Subcutaneous abdominal adipose tissue (tissue), 5 donors: ENCODE results near the gene PTH2R.
A peak's percentile ranks its signal among the peaks of the same experiment; 100 is the strongest.
"Not testable (repeated sequence)": the region's sequence is repeated elsewhere in the genome, so short reads cannot be mapped to it uniquely, and the experiment has no call there.

Experiments used
- H3K27ac ChIP-seq: one replicate; pipeline ENCODE4 v1.7.0; 2013; ENCODE audit warnings: low read depth, mild to moderate bottlenecking, inconsistent platforms, low read length, moderate library complexity
- H3K27me3 ChIP-seq, 5 donors: one replicate each; pipeline ENCODE4 v1.7.0; 2013; ENCODE audit warnings: low read length in 5 of 5, inconsistent platforms in 1 of 5; ENCODE audit not compliant: control insufficient read depth in 5 of 5, insufficient read depth in 4 of 5
- H3K36me3 ChIP-seq, 5 donors: one replicate each; pipeline ENCODE4 v1.7.0; 2013; ENCODE audit warnings: low read length in 5 of 5; ENCODE audit not compliant: control insufficient read depth in 5 of 5, insufficient read depth in 5 of 5
- H3K4me1 ChIP-seq, 5 donors: one replicate each; pipeline ENCODE4 v1.7.0; 2013; ENCODE audit warnings: low read length in 5 of 5, mild to moderate bottlenecking in 3 of 5, moderate library complexity in 1 of 5; ENCODE audit not compliant: control insufficient read depth in 5 of 5, insufficient read depth in 5 of 5
- H3K4me3 ChIP-seq, 5 donors: one replicate each; pipeline ENCODE4 v1.7.0; 2013; ENCODE audit warnings: low read length in 5 of 5, low read depth in 1 of 5
- H3K9ac ChIP-seq, 5 donors: one replicate each; pipeline ENCODE4 v1.7.0; 2013; ENCODE audit warnings: low read length in 5 of 5, mild to moderate bottlenecking in 4 of 5, moderate library complexity in 3 of 5
- H3K9me3 ChIP-seq, 5 donors: one replicate each; pipeline ENCODE4 v1.7.0; 2013; ENCODE audit warnings: low read length in 5 of 5; ENCODE audit not compliant: control insufficient read depth in 5 of 5
- donor health status: healthy.
- donor health status: healthy.
- donor health status: healthy.
- donor health status: healthy.
- donor health status: healthy.

The PTH2R gene

GRCh38 chr2:208392300-208392699 lies 14.3 kb upstream of the PTH2R start:
- H3K9me3 ChIP-seq = peaks cover 0 to 7% (median 4%) of the 10 kb centered on the region in 5 donors
- H3K9ac ChIP-seq = no peak overlapping the region
- no peaks in the 10 kb centered on the region for H3K36me3 ChIP-seq
- H3K4me3 ChIP-seq = no peak overlapping the region
- no peaks in the 10 kb centered on the region for H3K4me1 ChIP-seq
- no peaks in the 10 kb centered on the region for H3K27me3 ChIP-seq
- no peak overlapping the region for H3K27ac ChIP-seq

GRCh38 chr2:208396796-208397195 lies 9.8 kb upstream of the PTH2R start:
- not testable (repeated sequence) for H3K9ac ChIP-seq, H3K27me3 ChIP-seq, H3K9me3 ChIP-seq, H3K27ac ChIP-seq, H3K4me1 ChIP-seq, H3K36me3 ChIP-seq, H3K4me3 ChIP-seq

- Histone ChIP-seq H3K36me3 (no peaks in the 10 kb centered on the region), H3K4me3 (no peak overlapping the region), H3K9me3 (peaks cover 0 to 5% (median 4%) of the 10 kb centered on the region in 5 donors), H3K27ac (no peak overlapping the region), H3K4me1 (no peaks in the 10 kb centered on the region), H3K27me3 (peaks cover 0 to 3% (median 0%) of the 10 kb centered on the region in 5 donors), H3K9ac (no peak overlapping the region)
Observed at GRCh38 chr2:208399201-208399600, 7.4 kb upstream of the PTH2R start.

GRCh38 chr2:208407667-208408066 lies 1.1 kb downstream of the PTH2R start:
- H3K4me1 ChIP-seq = peaks cover 0 to 11% (median 10%) of the 10 kb centered on the region in 5 donors
- no peaks in the 10 kb centered on the region for H3K36me3 ChIP-seq
- H3K27me3 ChIP-seq = peaks cover 12 to 33% (median 17%) of the 10 kb centered on the region in 5 donors
- H3K9ac ChIP-seq = no peak overlapping the region
- H3K4me3 ChIP-seq = peak overlapping the region in 1 of 5 donors; percentile 51
- no peaks in the 10 kb centered on the region for H3K9me3 ChIP-seq
- H3K27ac ChIP-seq = no peak overlapping the region

GRCh38 chr2:208413931-208414330 lies 7.3 kb downstream of the PTH2R start:
- H3K4me1 ChIP-seq = no peaks in the 10 kb centered on the region
- no peaks in the 10 kb centered on the region for H3K9me3 ChIP-seq
- H3K4me3 ChIP-seq = no peak overlapping the region
- H3K27me3 ChIP-seq = peaks cover 0 to 6% (median 0%) of the 10 kb centered on the region in 5 donors
- no peak overlapping the region for H3K9ac ChIP-seq
- no peak overlapping the region for H3K27ac ChIP-seq
- H3K36me3 ChIP-seq = no peaks in the 10 kb centered on the region

- H3K36me3 ChIP-seq = no peaks in the 10 kb centered on the region
- H3K9ac ChIP-seq = no peak overlapping the region
- no peaks in the 10 kb centered on the region for H3K4me1 ChIP-seq
- H3K27me3 ChIP-seq = no peaks in the 10 kb centered on the region
- no peak overlapping the region for H3K27ac ChIP-seq
- no peaks in the 10 kb centered on the region for H3K9me3 ChIP-seq
- no peak overlapping the region for H3K4me3 ChIP-seq
Observed at GRCh38 chr2:208415255-208415654, 8.7 kb downstream of the PTH2R start.

GRCh38 chr2:208415897-208416296 lies 9.3 kb downstream of the PTH2R start:
- H3K4me3 ChIP-seq = no peak overlapping the region
- H3K36me3 ChIP-seq = no peaks in the 10 kb centered on the region
- no peak overlapping the region for H3K9ac ChIP-seq
- no peaks in the 10 kb centered on the region for H3K27me3 ChIP-seq
- no peaks in the 10 kb centered on the region for H3K9me3 ChIP-seq
- no peaks in the 10 kb centered on the region for H3K4me1 ChIP-seq
- H3K27ac ChIP-seq = no peak overlapping the region

GRCh38 chr2:208426412-208427045 lies 19.9 kb downstream of the PTH2R start:
- Histone ChIP-seq H3K4me3 (no peak overlapping the region), H3K27ac (no peak overlapping the region), H3K4me1 (no peaks in the 10 kb centered on the region), H3K36me3 (no peaks in the 10 kb centered on the region), H3K27me3 (no peaks in the 10 kb centered on the region), H3K9me3 (peaks cover 0 to 5% (median 2%) of the 10 kb centered on the region in 5 donors), H3K9ac (no peak overlapping the region)

GRCh38 chr2:208437755-208438154 lies 31.2 kb downstream of the PTH2R start:
- Histone ChIP-seq H3K4me1 (no peaks in the 10 kb centered on the region), H3K9ac (no peak overlapping the region), H3K27me3 (peaks cover 0 to 4% (median 0%) of the 10 kb centered on the region in 5 donors), H3K4me3 (no peak overlapping the region), H3K9me3 (no peaks in the 10 kb centered on the region), H3K36me3 (no peaks in the 10 kb centered on the region), H3K27ac (no peak overlapping the region)

GRCh38 chr2:208440716-208441115 lies 34.1 kb downstream of the PTH2R start:
- H3K4me1 ChIP-seq = no peaks in the 10 kb centered on the region
- no peak overlapping the region for H3K9ac ChIP-seq
- H3K36me3 ChIP-seq = no peaks in the 10 kb centered on the region
- no peaks in the 10 kb centered on the region for H3K9me3 ChIP-seq
- H3K27ac ChIP-seq = no peak overlapping the region
- H3K27me3 ChIP-seq = peaks cover 0 to 4% (median 0%) of the 10 kb centered on the region in 5 donors
- no peak overlapping the region for H3K4me3 ChIP-seq
